Endodermal cell (in vitro differentiated cells): ENCODE measurements around the gene RNF121. TPM values are rescaled to one million over a fixed set of nuclear protein-coding genes. Genes with fewer than 3 reads are reported as not detected.

Experiments used
- DNase-seq: peaks from one replicate; pipeline ENCODE4 v3.0.0-alpha.2; 2017
- H3K27ac ChIP-seq: 2 replicates; pipeline ENCODE4 v1.5.1; 2013; ENCODE audit warnings: mild to moderate bottlenecking, low read depth, low read length, moderate library complexity
- H3K27me3 ChIP-seq: 2 replicates; pipeline ENCODE4 v1.6.1; 2013; ENCODE audit warnings: mild to moderate bottlenecking, low read length, moderate library complexity; ENCODE audit not compliant: insufficient read depth, control insufficient read depth, poor library complexity, severe bottlenecking
- H3K36me3 ChIP-seq: 2 replicates; pipeline ENCODE4 v1.7.0; 2013; ENCODE audit warnings: mild to moderate bottlenecking, low read length, moderate library complexity; ENCODE audit not compliant: control insufficient read depth, insufficient read depth
- H3K4me1 ChIP-seq: one replicate; pipeline ENCODE4 v1.7.0; 2013; ENCODE audit warnings: low read length; ENCODE audit not compliant: control insufficient read depth, insufficient read depth
- H3K4me3 ChIP-seq: 2 replicates; pipeline ENCODE4 v1.5.1; 2013; ENCODE audit warnings: mild to moderate bottlenecking, low read length, moderate library complexity
- H3K9ac ChIP-seq: 2 replicates; pipeline ENCODE4 v1.6.1; 2013; ENCODE audit warnings: mild to moderate bottlenecking, low read length, moderate library complexity; ENCODE audit not compliant: poor library complexity, severe bottlenecking; ENCODE audit errors: extremely low read depth
- H3K9me3 ChIP-seq: 2 replicates; pipeline ENCODE4 v1.6.1; 2013; ENCODE audit warnings: mild to moderate bottlenecking, low read length, moderate library complexity; ENCODE audit not compliant: control insufficient read depth
- H3K27ac Mint-ChIP-seq: 2 replicates; pipeline ENCODE4 v1.8.0; 2020; ENCODE audit warnings: mixed read lengths
- H3K27me3 Mint-ChIP-seq: 2 replicates; pipeline ENCODE4 v1.8.0; 2021; ENCODE audit warnings: mild to moderate bottlenecking, mixed read lengths; ENCODE audit not compliant: insufficient read depth
- H3K36me3 Mint-ChIP-seq: 2 replicates; pipeline ENCODE4 v1.8.0; 2020; ENCODE audit warnings: low read depth, mixed read lengths
- H3K4me1 Mint-ChIP-seq: 2 replicates; pipeline ENCODE4 v1.8.0; 2020; ENCODE audit warnings: mixed read lengths
- H3K4me3 Mint-ChIP-seq: 2 replicates; pipeline ENCODE4 v1.8.0; 2020; ENCODE audit warnings: mild to moderate bottlenecking, moderate library complexity, mixed read lengths
- H3K9me3 Mint-ChIP-seq: 2 replicates; pipeline ENCODE4 v1.8.0; 2020; ENCODE audit warnings: mild to moderate bottlenecking, mixed read lengths
- WGBS, 2 experiments: methylation state at CpG; one replicate each; pipeline versions ENCODE4 v1.1.5 to v1.1.7; 2013; ENCODE audit warnings: missing lambda C conversion rate in 2 of 2, mixed read lengths in 1 of 2; ENCODE audit not compliant: insufficient coverage in 1 of 2, insufficient read length in 1 of 2; 5-methylcytosine and 5-hydroxymethylcytosine counted together
- total RNA-seq, 2 donors: library from RNA; stranded (reverse); fragmentation: NEBNext Ultra II Directional in 1 of 2; extraction: Animal tissue kit (Norgen Biotek cat#: 25700) in 1 of 2; gene quantifications; 2 replicates in 1 of 2; 3 replicates in 1 of 2; pipeline ENCODE4 v1.2.1, GENCODE V29; 2021
- TF ChIP-seq, protein P1 (sequence below): fragments of 200-600 bp; sonication (generic); conservative IDR thresholded peaks from 2 replicates; pipeline ENCODE4 v1.5.0; 2021; ENCODE audit warnings: antibody characterized with exemption, mild to moderate bottlenecking

Gene RNF121
- total RNA-seq, 2 donors from 2014 or later: 50.9 to 52.2 TPM

DNA sequence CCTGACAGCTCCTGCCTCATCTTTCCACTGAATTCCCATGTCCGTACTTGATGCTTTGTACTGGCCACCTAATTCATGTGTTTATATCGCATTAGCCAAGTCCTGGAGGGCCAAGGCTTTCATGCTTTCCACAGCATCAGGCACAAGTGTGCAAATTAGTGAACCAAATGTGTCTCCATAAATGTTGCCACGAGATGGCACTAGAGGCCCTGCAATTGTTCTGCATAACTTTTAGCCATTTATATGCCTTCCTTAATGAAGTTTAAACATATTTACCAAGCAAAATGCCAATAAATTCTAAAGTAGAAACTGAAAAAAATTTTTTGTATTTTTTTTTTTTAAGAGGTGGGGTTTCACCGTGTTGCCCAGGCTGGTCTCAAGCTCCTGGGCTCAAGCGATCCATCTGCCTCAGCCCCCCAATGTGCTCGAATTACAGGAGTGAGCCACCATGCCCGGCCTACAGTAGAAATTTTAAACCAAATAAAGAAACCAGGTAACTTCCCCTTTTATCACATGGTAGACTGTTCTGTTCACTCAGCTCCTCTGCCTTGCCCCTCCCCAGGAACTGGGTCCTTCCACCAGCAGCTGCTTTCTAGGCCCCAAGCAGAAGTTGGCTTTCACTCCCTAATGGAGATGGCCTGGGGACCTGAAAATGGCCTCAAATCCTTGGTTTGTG is 49.0 kb downstream of the RNF121 start:
- DNase-seq: peak; percentile 69
- H3K27ac Mint-ChIP-seq: no peak overlapping the region
- TF ChIP-seq, protein P1, sequence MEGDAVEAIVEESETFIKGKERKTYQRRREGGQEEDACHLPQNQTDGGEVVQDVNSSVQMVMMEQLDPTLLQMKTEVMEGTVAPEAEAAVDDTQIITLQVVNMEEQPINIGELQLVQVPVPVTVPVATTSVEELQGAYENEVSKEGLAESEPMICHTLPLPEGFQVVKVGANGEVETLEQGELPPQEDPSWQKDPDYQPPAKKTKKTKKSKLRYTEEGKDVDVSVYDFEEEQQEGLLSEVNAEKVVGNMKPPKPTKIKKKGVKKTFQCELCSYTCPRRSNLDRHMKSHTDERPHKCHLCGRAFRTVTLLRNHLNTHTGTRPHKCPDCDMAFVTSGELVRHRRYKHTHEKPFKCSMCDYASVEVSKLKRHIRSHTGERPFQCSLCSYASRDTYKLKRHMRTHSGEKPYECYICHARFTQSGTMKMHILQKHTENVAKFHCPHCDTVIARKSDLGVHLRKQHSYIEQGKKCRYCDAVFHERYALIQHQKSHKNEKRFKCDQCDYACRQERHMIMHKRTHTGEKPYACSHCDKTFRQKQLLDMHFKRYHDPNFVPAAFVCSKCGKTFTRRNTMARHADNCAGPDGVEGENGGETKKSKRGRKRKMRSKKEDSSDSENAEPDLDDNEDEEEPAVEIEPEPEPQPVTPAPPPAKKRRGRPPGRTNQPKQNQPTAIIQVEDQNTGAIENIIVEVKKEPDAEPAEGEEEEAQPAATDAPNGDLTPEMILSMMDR: peak; percentile 78

DNA sequence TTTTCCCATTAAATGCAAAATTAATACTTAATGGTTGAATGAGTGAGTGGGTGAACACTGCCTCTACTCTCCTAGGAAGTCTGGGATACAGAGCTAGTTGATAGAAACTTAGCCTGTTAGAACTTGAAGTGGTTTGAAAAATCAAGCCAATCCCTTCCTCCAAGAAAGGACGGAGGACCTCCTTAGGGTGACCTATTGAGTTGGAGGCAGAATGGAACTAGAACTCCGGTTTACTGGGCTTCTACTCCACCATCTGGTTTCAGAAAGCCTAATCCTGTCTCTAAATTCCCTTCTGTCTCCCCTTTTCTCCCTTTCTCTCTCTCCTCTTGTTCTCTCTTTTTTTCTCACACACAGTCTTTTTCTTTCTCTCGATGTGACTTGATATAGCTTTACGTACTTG is 50.2 kb downstream of the RNF121 start:
- TF ChIP-seq, protein P1: no peak
- no peak overlapping the region for H3K9ac ChIP-seq
- H3K4me1 Mint-ChIP-seq: no peaks in the 10 kb centered on the region
- H3K4me3 ChIP-seq: no peak overlapping the region
- DNase-seq: no peak
- no peaks in the 10 kb centered on the region for H3K9me3 Mint-ChIP-seq
- peaks cover 61% of the 10 kb centered on the region for H3K36me3 Mint-ChIP-seq
- whole genome bisulfite sequencing, 2 experiments: 98 to 100% methylated on average over 3 to 4 of the region's 4 CpGs
- no peak overlapping the region for H3K27ac Mint-ChIP-seq
- H3K36me3 ChIP-seq: peaks cover 59% of the 10 kb centered on the region
- H3K9me3 ChIP-seq: peaks cover 7% of the 10 kb centered on the region
- no peaks in the 10 kb centered on the region for H3K27me3 ChIP-seq
- H3K4me1 ChIP-seq: no peaks in the 10 kb centered on the region
- H3K4me3 Mint-ChIP-seq: no peak overlapping the region
- no peaks in the 10 kb centered on the region for H3K27me3 Mint-ChIP-seq
- H3K27ac ChIP-seq: no peak overlapping the region

More for the DNA sequence above, 49.0 kb downstream of the RNF121 start:
- no peak overlapping the region for H3K4me3 Mint-ChIP-seq
- H3K4me1 Mint-ChIP-seq: no peaks in the 10 kb centered on the region
- 76 to 80% methylated on average over 5 to 7 of the region's 7 CpGs for WGBS, 2 experiments
- peaks cover 50% of the 10 kb centered on the region for H3K36me3 Mint-ChIP-seq
- Histone ChIP-seq H3K9me3 (no peaks in the 10 kb centered on the region), H3K4me1 (no peaks in the 10 kb centered on the region), H3K4me3 (no peak overlapping the region), H3K36me3 (peaks cover 48% of the 10 kb centered on the region), H3K27ac (no peak overlapping the region), H3K9ac (no peak overlapping the region), H3K27me3 (no peaks in the 10 kb centered on the region)
- no peaks in the 10 kb centered on the region for H3K27me3 Mint-ChIP-seq
- no peaks in the 10 kb centered on the region for H3K9me3 Mint-ChIP-seq

DNA sequence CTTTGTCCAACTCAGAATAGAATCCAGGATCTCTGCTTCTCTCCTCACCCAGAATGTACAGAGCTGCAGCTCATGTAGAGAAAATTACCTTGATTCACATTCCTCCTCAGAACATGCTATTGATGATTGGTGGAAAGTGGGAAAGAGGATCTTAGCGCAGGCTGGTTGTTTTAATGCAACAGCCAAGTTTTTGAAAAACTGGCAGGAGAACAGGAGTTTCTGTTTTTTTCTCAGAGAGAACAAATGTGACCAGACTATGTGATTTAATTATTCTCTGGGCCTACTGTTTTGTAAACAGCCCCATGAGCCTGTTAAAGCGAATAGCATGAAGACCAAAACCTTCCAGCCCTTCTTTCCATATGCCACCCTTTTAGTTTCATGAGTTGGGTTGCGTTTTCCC is 50.8 kb downstream of the RNF121 start:
- Mint-ChIP-seq H3K9me3 (no peaks in the 10 kb centered on the region), H3K36me3 (peaks cover 59% of the 10 kb centered on the region), H3K27me3 (no peaks in the 10 kb centered on the region), H3K4me1 (no peaks in the 10 kb centered on the region), H3K4me3 (no peak overlapping the region), H3K27ac (no peak overlapping the region)
- Histone ChIP-seq H3K9ac (no peak overlapping the region), H3K4me3 (no peak overlapping the region), H3K27me3 (no peaks in the 10 kb centered on the region), H3K9me3 (peaks cover 8% of the 10 kb centered on the region), H3K36me3 (peaks cover 57% of the 10 kb centered on the region), H3K4me1 (no peaks in the 10 kb centered on the region), H3K27ac (no peak overlapping the region)
- DNase-seq: no peak
- WGBS, 2 experiments: 91 to 100% methylated on average over 2 to 3 of the region's 3 CpGs
- TF ChIP-seq, protein P1: no peak
